Middle frontal gyrus (tissue), 1 donor: ENCODE results near the gene HES4.
"Not testable (repeated sequence)": the region's sequence is repeated elsewhere in the genome, so short reads cannot be mapped to it uniquely, and the experiment has no call there.

Source experiments
- DNase-seq: peaks from one replicate; pipeline ENCODE4 v3.0.0-alpha.2; 2015; ENCODE audit warnings: low spot score; ENCODE audit errors: extremely low spot score

The HES4 gene

DNA sequence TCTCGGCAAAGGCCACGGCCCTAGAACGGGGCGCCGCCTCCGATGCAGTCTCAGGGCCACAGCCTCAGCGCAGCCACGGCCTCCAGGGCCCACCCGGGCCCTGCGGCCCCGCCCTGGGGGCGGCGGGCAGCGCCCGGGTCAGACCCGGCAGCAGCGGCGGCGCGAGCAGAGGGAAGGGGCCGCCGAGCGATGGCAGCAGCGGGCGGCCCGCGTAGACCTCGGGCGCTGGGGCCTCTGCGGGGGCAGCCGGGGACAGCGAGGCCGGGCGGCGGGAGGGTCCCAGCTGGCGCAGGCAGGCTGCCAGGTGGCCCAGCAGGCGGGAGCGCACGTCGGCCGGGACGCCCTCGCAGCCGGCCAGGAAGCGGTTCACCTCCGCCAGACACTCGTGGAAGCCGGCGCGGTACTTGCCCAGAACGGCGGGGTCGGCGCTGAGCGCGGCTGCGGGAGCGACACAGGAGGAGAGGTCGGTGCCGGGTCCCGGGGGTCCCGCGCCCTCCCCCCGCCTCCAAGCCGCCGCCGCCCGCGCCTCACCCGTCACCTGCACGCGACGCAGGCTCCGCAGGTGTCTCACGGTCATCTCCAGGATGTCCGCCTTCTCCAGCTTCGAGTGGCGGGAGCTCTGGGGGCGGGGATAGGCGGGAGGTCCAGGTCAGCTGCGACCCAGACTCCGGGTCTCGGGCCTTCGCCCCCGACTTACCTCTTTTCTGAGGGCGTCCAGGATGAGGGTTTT is 737 bp downstream of the HES4 start:
- no peak for DNase-seq

DNA sequence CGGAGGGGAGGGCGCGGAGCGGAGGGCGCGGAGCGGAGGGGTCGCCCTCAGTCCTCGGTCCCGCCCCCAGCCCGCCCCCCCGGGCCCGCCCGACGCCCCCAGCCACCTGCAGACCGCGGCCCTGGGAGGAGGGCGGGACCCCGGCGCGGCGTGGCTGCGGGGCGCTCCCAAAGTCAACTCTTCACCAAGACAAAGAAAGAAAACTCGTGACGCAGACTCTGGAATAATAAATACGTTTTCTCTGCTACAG is 1.2 kb downstream of the HES4 start:
- DNase-seq: no peak

GRCh38 chr1:997993-998744 is 1.7 kb downstream of the HES4 start:
- DNase-seq: no peak

DNA sequence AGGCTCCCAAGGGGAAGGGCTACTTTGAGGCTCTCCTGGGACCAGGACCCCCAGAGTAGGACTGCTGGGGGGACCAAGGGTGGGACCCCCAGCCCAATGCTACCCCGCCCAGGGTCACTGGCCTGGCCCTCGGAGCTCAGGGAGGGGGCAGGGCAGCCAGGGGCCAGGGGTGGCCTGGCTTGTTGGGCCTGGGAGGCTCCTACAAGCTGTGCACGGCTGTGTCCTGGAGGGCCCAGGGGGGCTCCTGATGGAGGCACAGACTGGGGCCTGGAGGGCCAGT is 2.2 kb downstream of the HES4 start:
- no peak for DNase-seq

DNA sequence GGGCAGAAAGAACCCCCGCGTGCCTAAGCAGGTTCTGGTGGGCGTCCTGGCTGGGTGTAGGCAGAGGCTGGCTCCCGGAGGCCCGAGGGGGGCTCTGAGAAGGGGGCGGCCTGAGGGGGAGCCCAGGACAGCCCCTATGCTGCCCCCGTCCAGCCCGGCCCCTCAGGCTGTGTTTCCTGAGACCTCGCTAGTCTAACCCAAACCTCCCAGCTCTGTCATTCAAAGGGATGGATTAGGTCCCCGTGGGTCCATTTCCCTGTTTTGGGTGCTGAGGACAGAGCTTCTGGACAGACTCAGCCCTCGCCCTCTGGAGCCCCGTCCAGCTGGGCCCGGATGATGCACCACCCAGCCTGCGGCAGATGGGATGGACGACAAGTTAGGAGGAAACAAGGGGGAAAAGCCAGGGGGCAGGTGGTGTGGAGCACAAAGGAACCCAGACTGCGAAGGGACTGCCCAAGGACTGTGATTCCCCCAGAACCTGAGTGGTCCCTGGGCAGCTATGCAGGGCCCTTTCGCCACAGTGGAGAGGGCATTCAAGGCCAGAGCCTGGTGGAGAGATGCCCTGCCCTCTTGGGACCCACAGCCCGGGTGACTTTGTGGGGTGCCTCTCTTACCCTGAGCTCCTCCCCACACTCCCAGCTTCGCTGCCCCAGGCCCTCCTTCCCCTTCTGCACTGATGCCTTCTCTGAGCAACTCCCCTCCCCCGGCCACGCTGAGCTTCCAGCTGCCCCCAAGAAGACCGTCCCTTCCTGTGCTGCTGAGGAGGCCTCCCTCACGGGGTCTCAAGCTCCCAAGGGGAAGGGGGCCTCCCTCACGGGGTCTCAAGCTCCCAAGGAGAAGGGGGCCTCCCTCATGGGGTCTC is 2.8 kb downstream of the HES4 start:
- no peak for DNase-seq

DNA sequence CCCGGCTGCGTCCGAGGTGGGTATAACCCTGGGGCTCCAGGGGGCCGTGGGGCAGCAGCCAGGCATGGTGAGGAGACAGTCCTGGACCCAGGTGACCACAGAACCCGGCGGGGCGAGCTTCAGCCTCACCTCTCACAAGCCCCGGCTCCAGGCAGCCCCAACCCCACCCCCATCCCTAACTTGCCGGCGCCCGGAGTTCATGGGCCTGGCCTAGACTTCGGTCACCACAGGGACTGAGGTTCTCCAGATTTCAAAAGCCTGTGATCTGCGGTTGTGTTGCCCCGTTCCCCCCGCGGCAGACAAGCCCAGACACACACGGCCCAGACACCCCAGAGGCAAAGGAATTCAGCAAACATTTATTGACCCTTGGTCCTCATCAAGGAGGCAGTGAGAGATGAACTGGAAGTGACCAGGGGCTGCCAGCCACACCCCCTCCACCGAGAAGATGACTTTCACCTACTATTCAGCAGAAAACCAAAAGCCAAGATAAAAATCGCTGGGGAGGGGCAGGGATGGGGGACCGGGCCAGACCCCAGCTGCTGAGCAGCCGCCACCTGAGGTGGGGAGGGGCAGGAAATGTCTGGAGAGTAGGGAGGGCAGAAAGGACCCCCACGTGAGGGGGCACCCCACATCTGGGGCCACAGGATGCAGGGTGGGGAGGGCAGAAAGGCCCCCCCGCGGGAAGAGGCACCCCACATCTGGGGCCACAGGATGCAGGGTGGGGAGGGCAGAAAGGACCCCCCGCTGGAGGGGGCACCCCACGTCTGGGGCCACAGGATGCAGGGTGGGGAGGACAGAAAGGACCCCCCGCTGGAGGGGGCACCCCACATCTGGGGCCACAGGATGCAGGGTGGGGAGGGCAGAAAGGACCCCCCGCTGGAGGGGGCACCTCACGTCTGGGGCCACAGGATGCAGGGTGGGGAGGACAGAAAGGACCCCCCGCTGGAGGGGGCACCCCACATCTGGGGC is 3.9 kb downstream of the HES4 start:
- DNase-seq: no peak

DNA sequence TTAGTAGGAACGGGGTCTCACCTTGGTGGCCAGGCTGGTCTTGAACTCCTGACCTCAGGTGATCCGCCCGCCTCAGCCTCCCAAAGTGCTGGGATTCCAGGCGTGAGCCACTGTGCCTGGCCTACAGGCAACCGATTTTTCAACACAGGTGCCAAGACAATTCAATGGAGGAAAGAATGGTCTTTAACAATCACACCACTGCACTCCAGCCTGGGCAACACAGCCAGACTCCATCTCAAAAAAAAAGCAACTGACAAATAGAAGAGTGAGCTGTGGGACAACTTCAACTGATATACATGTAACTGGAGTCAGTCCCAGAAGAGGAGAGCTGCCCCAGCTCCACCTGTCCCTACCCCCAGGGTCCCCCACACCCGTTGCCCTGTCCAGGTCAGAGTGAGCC is 5.4 kb downstream of the HES4 start:
- not testable (repeated sequence) for DNase-seq

DNA sequence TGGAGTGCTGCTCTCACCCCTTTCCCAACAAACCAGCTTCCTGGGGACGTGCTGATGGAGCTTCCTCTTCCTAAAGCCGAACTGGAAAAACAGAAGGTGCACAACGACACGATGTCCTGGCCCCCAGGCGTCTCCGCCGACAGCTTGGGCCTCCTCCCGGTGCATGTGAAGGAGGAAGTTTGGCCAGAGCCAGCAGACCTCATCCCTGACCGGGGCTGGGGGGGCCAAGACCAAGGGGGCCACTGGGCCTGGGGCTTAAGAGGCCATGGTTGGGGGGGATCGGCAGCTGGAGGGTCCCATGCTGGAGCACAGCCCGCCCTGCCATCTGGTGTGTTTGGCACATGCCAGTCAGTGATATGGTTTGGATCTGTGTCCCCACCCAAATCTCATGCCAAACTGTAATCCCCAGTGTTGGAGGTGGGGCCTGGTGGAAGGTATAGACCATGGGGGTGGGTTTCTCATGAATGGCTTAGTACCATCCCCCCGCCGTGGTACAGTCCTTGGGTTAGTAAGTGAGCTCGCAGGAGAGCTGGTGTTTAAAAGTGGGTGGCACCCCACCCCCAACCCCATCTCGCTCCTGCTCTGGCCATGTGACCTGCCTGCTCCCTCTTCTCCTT is 6.4 kb downstream of the HES4 start:
- no peak for DNase-seq

GRCh38 chr1:992362-992761 is 7.5 kb downstream of the HES4 start:
- no peak for DNase-seq

- no peak for DNase-seq
These were observed 8.0 kb downstream of the HES4 start for GRCh38 chr1:991895-992294.

- not testable (repeated sequence) for DNase-seq
These were observed 8.6 kb downstream of the HES4 start for GRCh38 chr1:991275-991674.

- not testable (repeated sequence) for DNase-seq
These were observed 11.8 kb downstream of the HES4 start for GRCh38 chr1:988061-988460.

DNA sequence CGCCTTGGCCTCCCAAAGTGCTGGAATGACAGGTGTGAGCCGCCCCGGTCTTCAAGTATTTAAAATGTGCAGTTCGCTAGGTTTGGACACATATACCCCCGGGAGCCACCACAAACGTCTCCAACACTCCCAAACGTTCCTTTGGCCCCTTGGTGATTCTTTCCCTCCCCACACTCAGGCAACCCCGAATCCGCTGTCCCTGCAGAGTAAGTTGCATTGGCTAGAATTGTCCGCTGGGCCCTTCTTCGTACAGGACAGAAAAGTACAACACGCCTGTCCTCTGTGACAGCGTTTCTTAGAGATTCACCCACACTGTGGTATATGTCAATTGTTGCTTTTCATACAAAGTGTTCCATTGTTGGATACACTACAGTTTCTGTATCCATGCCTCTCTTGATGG is 14.8 kb downstream of the HES4 start:
- no peak for DNase-seq

DNA sequence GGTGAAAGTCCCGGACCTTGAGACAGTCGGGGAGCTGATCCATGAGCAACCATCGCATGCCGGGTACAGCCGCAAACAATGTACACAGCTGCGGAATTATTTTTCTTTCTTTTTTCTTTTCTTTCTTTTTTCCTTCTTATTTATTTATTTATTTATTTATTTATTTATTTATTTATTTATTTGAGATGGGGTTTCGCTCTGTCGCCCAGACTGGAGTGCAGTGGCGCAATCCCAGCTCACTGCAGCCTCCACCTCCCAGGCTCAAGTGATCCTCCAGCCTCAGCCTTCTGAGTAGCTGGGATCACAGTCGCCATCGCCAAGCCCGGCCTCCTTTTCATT is 15.5 kb downstream of the HES4 start:
- DNase-seq: no peak

GRCh38 chr1:983798-984475 is 16.0 kb downstream of the HES4 start:
- DNase-seq: no peak

GRCh38 chr1:982765-983436 is 17.0 kb downstream of the HES4 start:
- DNase-seq: no peak

DNA sequence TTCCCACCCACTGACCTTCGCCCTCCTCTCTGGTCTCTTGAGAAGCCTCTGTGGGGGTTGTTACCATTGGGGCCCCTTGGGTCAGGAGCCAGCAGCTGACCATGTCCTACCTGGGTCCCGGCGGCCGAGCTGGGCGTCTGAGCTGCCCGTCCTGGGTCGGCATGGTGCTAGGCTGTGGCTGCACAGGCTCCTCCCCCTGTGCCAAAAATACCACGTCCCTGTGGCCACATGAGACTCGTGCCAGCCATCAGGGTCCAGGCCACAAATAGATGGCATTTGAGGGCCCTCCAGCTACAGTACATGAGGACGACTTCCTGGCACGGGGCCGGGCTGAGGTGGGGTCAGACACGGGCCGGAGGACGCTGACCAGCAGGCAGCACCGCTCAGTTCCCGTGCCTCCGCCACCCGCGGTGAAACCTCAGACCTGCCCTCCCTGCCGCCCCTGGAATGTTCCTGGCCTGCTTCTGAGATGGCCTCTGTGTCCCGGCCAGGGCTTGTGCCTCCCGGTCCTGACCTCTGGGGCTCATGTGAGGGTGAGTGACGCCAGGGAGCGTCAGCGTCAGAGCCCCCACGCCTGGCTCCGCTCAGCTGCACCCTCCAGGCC is 17.8 kb downstream of the HES4 start, which contains the start of gene PERM1:
Gene PERM1, minus strand, starts transcription at position 139 of the 604 bp plus-strand sequence. CDS start 1,064 bp downstream, outside the sequence.
- no peak for DNase-seq

GRCh38 chr1:981491-981954 is 18.4 kb downstream of the HES4 start:
- no peak for DNase-seq
